ENCODE measurements around the gene MVB12B. TPM values are rescaled to one million over a fixed set of nuclear protein-coding genes. Genes with fewer than 3 reads are reported as not detected.

The MVB12B gene
- total and polyA plus RNA-seq, 2 of the 8 experiments (the other 6 are each of a cell fraction or from before 2014, with no cell fraction given), result 2.6 to 5.0 TPM

DNA sequence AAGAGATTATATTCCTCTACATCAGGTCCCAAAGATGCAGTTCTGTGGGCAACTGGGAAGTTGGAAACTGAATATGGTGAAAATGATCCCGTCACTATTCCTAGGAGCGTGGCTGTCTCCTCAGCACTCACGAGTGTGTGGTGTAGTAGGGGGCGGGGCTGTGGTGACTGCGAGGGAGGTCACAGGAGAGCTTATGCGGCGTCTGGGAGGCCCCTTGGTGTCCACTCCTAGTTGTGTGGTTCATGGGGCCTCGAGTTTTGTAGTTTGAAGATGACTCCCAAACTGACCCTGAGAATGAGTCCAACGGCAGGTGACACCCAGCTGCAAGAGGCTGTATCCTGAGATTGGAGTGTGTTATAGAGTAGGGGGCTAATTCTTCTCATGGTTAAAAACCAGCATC lies 68.2 kb downstream of the MVB12B start:
- Histone ChIP-seq H3K18ac (ENCODE audit: extremely low read depth, low read length) (no peak overlapping the region), H2AFZ (ENCODE audit: low read length) (no peak overlapping the region), H2BK5ac (ENCODE audit: low read depth, low read length) (no peak overlapping the region), H3K4me3 (ENCODE audit: extremely low read depth in 1 of 4, insufficient read depth in 2 of 4, low read depth in 3 of 4, low read length in 4 of 4) (no peak overlapping the region), H4K8ac (ENCODE audit: extremely low read depth, insufficient read depth, low read length) (no peak overlapping the region), H3K4me1 (replicated peaks in 1 of 4; ENCODE audit: control insufficient read depth in 3 of 4, insufficient read depth in 4 of 4, low read length in 3 of 4) (no peaks in the 10 kb centered on the region; a peak in 1 of 7 replicates), H3K23me2 (ENCODE audit: low read depth, low read length) (no peaks in the 10 kb centered on the region), H2BK120ac (replicated peaks; ENCODE audit: low read depth, low read length) (no peak overlapping the region), H3K79me1 (ENCODE audit: low read depth, low read length) (no peaks in the 10 kb centered on the region), H3K9me3 (ENCODE audit: insufficient read depth in 2 of 2, low read depth in 1 of 2, low read length in 1 of 2) (no peaks in the 10 kb centered on the region), H3K9ac (replicated peaks in 1 of 4; ENCODE audit: extremely low read depth in 1 of 4, low read depth in 3 of 4, low read length in 3 of 4) (no peak overlapping the region), H2BK20ac (ENCODE audit: low read length) (no peak overlapping the region), H2BK15ac (ENCODE audit: low read length) (no peak overlapping the region), H2BK12ac (ENCODE audit: low read depth, low read length) (no peak overlapping the region), H3K27ac (ENCODE audit: low read depth, low read length) (no peak overlapping the region), H2AK5ac (ENCODE audit: low read depth, low read length) (no peak overlapping the region), H3K23ac (ENCODE audit: insufficient read length) (no peak overlapping the region), H4K91ac (replicated peaks; ENCODE audit: insufficient read length, low read length) (no peak overlapping the region), H3K4ac (replicated peaks; ENCODE audit: insufficient read length, low read depth, low read length) (no peak overlapping the region), H3K79me2 (ENCODE audit: control insufficient read depth in 1 of 2, insufficient read depth in 2 of 2, low read length in 2 of 2) (no peaks in the 10 kb centered on the region), H3K14ac (ENCODE audit: insufficient read length) (no peak overlapping the region), H3K56ac (replicated peaks; ENCODE audit: insufficient read length, low read depth, low read length) (no peak overlapping the region), H3K36me3 (ENCODE audit: control insufficient read depth in 2 of 4, insufficient read depth in 4 of 4, low read length in 3 of 4) (no peaks in the 10 kb centered on the region), H4K5ac (ENCODE audit: insufficient read length, low read depth, low read length) (no peak overlapping the region), H3K27me3 (replicated peaks in 1 of 4; ENCODE audit: control insufficient read depth in 3 of 4, extremely low read depth in 1 of 4, insufficient read depth in 3 of 4, low read length in 3 of 4) (no peaks in the 10 kb centered on the region), H3K4me2 (ENCODE audit: insufficient read depth in 1 of 2, low read depth in 2 of 2, low read length in 2 of 2) (no peak overlapping the region), H4K20me1 (replicated peaks in 1 of 2; ENCODE audit: control insufficient read depth in 1 of 2, insufficient read depth in 2 of 2, low read length in 2 of 2) (no peaks in the 10 kb centered on the region)
- WGBS, 2 experiments (ENCODE audit: extremely low coverage in 1 of 2, insufficient coverage in 1 of 2, insufficient read length in 1 of 2, insufficient replicate concordance in 2 of 2, low coverage in 1 of 2, low lambda C conversion rate in 2 of 2, missing lambda C conversion rate in 1 of 2), result 89% methylated on average over 9 of the region's 9 CpGs; no CpG with 5 or more reads in 1 of the 2 experiments
- DNase-seq (ENCODE audit: low read depth in 1 of 2, low spot score in 2 of 2) (no peak), FAIRE-seq (no peak)
- TF ChIP-seq CEBPB (IDR thresholded peaks at IDR 0.05; ENCODE audit: low read depth, low read length) (no peak), CHD2 (IDR thresholded peaks at IDR 0.05; ENCODE audit: low read length) (no peak), FOSL1 (IDR thresholded peaks at IDR 0.05; ENCODE audit: insufficient read depth, low read depth, low read length) (no peak), EGR1 (IDR thresholded peaks at IDR 0.05; ENCODE audit: borderline replicate concordance, low read depth, low read length) (no peak), SIX5 (IDR thresholded peaks at IDR 0.05; ENCODE audit: low read depth, low read length) (no peak), SIRT6 (IDR thresholded peaks at IDR 0.05; ENCODE audit: low read length) (no peak)
- TF ChIP-seq, protein P1, sequence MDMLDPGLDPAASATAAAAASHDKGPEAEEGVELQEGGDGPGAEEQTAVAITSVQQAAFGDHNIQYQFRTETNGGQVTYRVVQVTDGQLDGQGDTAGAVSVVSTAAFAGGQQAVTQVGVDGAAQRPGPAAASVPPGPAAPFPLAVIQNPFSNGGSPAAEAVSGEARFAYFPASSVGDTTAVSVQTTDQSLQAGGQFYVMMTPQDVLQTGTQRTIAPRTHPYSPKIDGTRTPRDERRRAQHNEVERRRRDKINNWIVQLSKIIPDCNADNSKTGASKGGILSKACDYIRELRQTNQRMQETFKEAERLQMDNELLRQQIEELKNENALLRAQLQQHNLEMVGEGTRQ (IDR thresholded peaks at IDR 0.05; ENCODE audit: low read length), result no peak
- TF ChIP-seq, protein P2, sequence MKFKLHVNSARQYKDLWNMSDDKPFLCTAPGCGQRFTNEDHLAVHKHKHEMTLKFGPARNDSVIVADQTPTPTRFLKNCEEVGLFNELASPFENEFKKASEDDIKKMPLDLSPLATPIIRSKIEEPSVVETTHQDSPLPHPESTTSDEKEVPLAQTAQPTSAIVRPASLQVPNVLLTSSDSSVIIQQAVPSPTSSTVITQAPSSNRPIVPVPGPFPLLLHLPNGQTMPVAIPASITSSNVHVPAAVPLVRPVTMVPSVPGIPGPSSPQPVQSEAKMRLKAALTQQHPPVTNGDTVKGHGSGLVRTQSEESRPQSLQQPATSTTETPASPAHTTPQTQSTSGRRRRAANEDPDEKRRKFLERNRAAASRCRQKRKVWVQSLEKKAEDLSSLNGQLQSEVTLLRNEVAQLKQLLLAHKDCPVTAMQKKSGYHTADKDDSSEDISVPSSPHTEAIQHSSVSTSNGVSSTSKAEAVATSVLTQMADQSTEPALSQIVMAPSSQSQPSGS (IDR thresholded peaks at IDR 0.05; ENCODE audit: low read length), result no peak
- POLR2A ChIA-PET (ENCODE audit: partially characterized antibody), result no interaction called here
- CTCF ChIA-PET (ENCODE audit: partially characterized antibody), result interaction anchor here (1.5 to 7.8 kb wide), 6 partner anchors 8 to 98 kb away, joined by 4 to 108 read pairs (median 39); no protein-coding TSS in a partner anchor
